Stimulated activated CD4-positive, alpha-beta T cell treated with anti-CD3 and anti-CD28 coated beads, TNF-alpha, amount 100 ng/mL, for 4 hours (primary cell): ENCODE data around the gene TATDN3.
"Not testable (repeated sequence)": the region's sequence is repeated elsewhere in the genome, so short reads cannot be mapped to it uniquely, and the experiment has no call there.

Experiments
- DNase-seq, 3 experiments: peaks; one replicate each; pipeline ENCODE4 v3.0.0-alpha.2; 2020; ENCODE audit warnings: low read depth in 3 of 3

The TATDN3 gene

GRCh38 chr1:212775241-212775640 is 16.5 kb upstream of the TATDN3 start:
- DNase-seq = no peak

GRCh38 chr1:212777151-212777550 is 14.5 kb upstream of the TATDN3 start:
- no peak for DNase-seq

DNA sequence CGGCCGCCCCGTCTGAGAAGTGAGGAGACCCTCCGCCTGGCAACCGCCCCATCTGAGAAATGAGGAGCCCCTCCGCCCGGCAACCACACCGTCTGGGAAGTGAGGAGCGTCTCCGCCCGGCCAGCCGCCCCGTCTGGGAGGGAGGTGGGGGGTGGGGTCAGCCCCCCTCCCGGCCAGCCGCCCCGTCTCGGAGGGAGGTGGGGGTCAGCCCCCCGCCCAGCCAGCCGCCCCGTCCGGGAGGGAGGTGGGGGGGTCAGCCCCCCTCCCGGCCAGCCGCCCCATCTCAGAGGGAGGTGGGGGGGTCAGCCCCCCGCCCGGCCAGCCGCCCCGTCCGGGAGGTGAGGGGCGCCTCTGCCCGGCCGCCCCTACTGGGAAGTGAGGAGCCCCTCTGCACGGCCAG is 12.6 kb upstream of the TATDN3 start:
- not testable (repeated sequence) for DNase-seq

GRCh38 chr1:212780759-212781158 is 10.9 kb upstream of the TATDN3 start:
- no peak for DNase-seq

GRCh38 chr1:212781225-212781624 is 10.5 kb upstream of the TATDN3 start:
- no peak for DNase-seq

GRCh38 chr1:212782422-212783154 is 9.1 kb upstream of the TATDN3 start:
- DNase-seq = no peak

DNA sequence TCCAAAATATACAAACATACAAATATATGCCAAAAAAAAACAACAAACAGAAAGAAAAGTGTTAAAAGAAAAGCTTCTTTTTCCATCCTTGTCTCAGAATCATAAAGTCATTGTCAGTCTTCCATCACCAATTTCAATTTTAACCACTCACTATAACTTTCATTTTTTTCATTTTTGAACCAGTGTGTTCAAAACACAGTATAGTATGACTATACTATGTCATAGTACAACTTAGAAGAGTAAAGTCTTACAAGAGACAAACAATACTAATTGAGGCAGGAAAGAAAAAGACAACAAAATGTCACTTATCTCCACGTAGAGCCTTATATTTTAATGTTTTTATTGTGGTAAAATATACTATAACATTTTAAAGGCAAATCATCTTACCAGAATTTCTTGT is 7.7 kb upstream of the TATDN3 start:
- DNase-seq = no peak

GRCh38 chr1:212785871-212786270 is 5.8 kb upstream of the TATDN3 start:
- DNase-seq = no peak

GRCh38 chr1:212791261-212791675 is 426 bp upstream of the TATDN3 start:
- no peak for DNase-seq

GRCh38 chr1:212792396-212792908 is 758 bp downstream of the TATDN3 start:
- no peak for DNase-seq

GRCh38 chr1:212794561-212795014 is 2.9 kb downstream of the TATDN3 start:
- DNase-seq = no peak

GRCh38 chr1:212797681-212798080 is 6.0 kb downstream of the TATDN3 start:
- DNase-seq = no peak

DNA sequence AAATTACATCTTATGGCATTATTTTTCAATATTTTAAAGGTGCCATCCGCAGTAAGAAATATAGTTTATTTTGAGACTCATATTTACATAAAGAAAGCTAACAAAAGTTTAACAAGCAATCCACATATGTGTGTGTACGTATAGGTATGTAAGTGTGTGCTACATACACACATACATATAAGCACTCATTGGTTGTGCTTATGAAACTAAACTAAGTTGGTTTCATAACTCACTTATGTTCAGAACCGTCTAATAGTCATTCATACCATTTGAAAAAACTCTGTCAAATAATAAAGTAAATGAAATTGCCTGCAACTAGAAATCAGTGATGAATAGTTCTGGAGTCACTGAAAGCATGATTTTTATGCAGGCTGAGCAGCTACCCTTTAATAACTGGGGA is 14.1 kb downstream of the TATDN3 start:
- no peak for DNase-seq

DNA sequence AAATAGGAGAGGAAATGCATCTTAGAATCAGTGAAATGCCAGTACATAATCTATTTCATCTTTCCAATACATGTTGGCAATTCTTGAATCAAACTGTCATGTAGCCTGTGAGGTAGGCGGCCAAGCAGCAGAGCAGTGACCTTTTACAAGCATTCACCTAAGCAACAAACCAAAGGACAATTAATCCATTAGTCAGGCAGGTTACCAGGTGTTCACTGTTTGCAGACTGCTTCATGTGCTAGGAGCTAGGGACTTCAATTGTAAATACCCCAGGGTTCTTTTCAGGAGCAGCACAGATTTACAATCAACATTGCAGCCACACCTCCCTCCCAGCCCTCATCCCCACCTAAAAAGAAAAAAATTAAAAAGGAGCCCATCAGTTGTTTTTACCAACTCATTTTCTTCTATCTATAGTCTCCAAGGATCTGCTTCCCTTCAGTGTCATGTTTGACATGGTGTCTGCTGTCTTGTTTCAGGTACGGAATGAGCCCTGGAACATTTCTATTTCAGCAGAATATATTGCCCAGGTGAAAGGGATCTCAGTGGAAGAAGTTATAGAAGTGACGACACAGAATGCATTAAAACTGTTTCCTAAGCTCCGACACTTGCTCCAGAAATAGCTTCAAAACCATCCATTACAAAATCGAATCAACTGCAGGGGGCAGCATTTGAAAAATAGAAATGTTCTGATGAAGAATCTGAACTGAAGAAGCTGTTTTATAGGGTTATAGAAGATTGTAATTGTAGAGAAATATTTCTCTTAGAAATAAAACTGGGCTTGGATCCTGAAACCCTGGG is 23.0 kb downstream of the TATDN3 start:
- no peak for DNase-seq

GRCh38 chr1:212816567-212817278 is 25.0 kb downstream of the TATDN3 start:
- no peak for DNase-seq

DNA sequence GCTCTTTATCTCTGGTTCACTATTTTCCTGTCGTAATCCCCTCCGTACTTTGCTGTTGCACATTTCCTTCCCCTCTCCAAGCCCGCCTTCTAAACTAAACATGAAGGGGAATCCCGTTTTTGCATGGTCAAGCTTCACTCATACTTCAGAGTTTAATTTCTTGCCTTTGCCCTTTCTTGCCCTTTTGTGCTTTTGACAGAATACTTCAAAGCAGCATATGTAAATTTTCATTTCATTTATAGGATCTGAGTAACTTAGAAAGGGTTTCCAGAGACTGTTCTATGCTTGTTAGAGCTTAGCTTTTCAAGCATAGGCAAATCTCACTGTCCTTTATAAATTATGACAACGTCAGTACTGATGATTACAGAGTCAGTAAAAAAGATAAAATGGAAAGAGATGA is 28.0 kb downstream of the TATDN3 start:
- no peak for DNase-seq

DNA sequence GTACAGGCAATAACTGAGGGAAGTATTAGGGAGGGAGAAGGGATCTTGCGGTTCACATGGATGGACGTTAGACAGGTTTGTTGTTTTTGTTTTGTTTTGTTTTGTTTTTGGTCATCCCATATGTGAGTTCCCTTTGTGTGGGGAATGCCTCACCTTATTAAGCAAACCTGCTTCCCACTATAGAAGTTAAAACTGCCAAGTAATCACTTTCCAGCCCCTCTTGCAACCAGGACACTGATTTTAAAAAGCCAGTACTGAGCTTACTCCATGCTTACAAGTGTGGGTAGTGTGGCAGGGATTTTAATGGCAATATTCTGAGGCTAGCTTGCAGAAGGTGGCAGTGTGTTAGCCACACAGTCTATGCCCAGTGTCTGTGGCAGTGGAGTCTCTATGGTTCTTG is 29.3 kb downstream of the TATDN3 start:
- DNase-seq = no peak

DNA sequence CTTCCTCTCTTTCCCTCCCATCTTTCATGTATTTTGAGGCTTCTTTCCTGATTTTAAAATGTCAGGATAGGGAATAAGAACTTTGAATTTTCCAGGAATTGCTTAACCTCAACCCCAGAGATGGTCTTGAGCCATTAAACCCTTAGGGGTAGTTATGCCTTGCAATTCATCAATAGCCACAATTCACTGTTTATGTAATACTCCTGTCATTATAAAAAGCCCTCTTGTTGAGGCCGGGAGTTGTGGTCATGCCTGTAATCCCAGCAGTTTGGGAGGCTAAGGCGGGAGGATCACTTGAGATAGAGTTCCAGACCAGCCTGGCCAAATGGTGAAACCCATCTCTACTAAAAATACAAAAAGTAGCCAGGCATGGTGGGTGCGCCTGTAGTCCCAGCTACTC is 31.3 kb downstream of the TATDN3 start:
- no peak for DNase-seq

DNA sequence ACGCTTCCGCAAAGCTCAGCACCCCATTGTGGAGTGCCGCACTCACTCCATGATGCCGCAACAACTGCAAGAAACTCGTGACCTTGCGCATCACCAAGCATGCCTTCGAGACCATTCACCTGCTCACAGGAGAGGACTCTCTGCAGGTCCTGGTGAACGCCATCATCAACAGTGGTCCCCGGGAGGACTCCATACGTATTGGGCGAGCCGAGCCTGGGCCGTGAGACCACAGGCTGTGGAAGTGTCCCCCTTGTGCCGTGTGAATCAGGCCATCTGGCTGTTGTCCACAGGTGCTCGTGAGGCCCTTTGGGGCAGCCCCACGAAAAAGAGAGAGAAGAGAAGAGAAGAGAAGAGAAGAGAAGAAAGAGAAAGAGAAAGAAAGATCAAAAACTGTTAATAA is 32.5 kb downstream of the TATDN3 start:
- no peak for DNase-seq

GRCh38 chr1:212825798-212826452 is 34.2 kb downstream of the TATDN3 start:
- no peak for DNase-seq

GRCh38 chr1:212827171-212827776 is 35.6 kb downstream of the TATDN3 start:
- no peak for DNase-seq
